HEK293T (cell line): ENCODE data around the gene LCORL.

Experiments
- CTCF ChIA-PET: fragments of 350-600 bp; formaldehyde crosslinking; extraction: SDS; loops from one replicate; lab custom pipeline; 2021; ENCODE audit warnings: antibody characterized with exemption, inconsistent platforms; lab: Yijun Ruan, JAX
- POLR2A ChIA-PET: fragments of 350-600 bp; formaldehyde crosslinking; extraction: SDS; loops from one replicate; lab custom pipeline; 2020; ENCODE audit warnings: antibody characterized with exemption, inconsistent platforms; lab: Yijun Ruan, JAX
- DNase-seq: peaks from one replicate; pipeline ENCODE4 v3.0.0; 2012; ENCODE audit warnings: mixed read lengths; ENCODE audit errors: extremely low spot score
- ARNT ChIP-seq: fragments of 450-650 bp; IDR thresholded peaks from 2 replicates; pipeline ENCODE4 v1.6.1; 2017; ENCODE audit warnings: mild to moderate bottlenecking
- BHLHE40 ChIP-seq: fragments of 450-650 bp; IDR thresholded peaks from 2 replicates; pipeline ENCODE4 v1.6.1; 2016; ENCODE audit warnings: mild to moderate bottlenecking, moderate library complexity, borderline replicate concordance
- CTBP1 ChIP-seq: fragments of 450-650 bp; IDR thresholded peaks from 2 replicates; pipeline ENCODE4 v1.6.1; 2016; ENCODE audit warnings: borderline replicate concordance
- FOXK2 ChIP-seq: fragments of 450-650 bp; IDR thresholded peaks from 2 replicates; pipeline ENCODE4 v1.6.1; 2016; ENCODE audit warnings: mild to moderate bottlenecking
- FOXM1 ChIP-seq: fragments of 450-650 bp; IDR thresholded peaks from 2 replicates; pipeline ENCODE4 v1.6.1; 2017; ENCODE audit warnings: mild to moderate bottlenecking, borderline replicate concordance
- HDGF ChIP-seq: fragments of 450-650 bp; IDR thresholded peaks from 2 replicates; pipeline ENCODE4 v1.6.1; 2017; ENCODE audit warnings: antibody characterized with exemption, borderline replicate concordance
- L3MBTL2 ChIP-seq: fragments of 450-650 bp; conservative IDR thresholded peaks from 2 replicates; pipeline ENCODE4 v1.6.1; 2016; ENCODE audit warnings: mild to moderate bottlenecking
- LEF1 ChIP-seq: fragments of 450-650 bp; IDR thresholded peaks from 2 replicates; pipeline ENCODE4 v1.6.1; 2017; ENCODE audit warnings: mild to moderate bottlenecking, borderline replicate concordance
- NFRKB ChIP-seq: fragments of 450-650 bp; IDR thresholded peaks from 2 replicates; pipeline ENCODE4 v1.6.1; 2016; ENCODE audit warnings: mild to moderate bottlenecking, moderate library complexity
- PKNOX1 ChIP-seq: fragments of 450-650 bp; IDR thresholded peaks from 2 replicates; pipeline ENCODE4 v1.6.1; 2016
- SP1 ChIP-seq: fragments of 450-650 bp; IDR thresholded peaks from 2 replicates; pipeline ENCODE4 v1.6.1; 2017
- SUZ12 ChIP-seq: fragments of 450-650 bp; IDR thresholded peaks from 2 replicates; pipeline ENCODE4 v1.6.1; 2016; ENCODE audit warnings: mild to moderate bottlenecking
- TARDBP ChIP-seq: fragments of 450-650 bp; IDR thresholded peaks from 2 replicates; pipeline ENCODE4 v1.6.1; 2016
- ZNF384 ChIP-seq: fragments of 450-650 bp; IDR thresholded peaks from 2 replicates; pipeline ENCODE4 v1.6.1; 2016

The LCORL gene

DNA sequence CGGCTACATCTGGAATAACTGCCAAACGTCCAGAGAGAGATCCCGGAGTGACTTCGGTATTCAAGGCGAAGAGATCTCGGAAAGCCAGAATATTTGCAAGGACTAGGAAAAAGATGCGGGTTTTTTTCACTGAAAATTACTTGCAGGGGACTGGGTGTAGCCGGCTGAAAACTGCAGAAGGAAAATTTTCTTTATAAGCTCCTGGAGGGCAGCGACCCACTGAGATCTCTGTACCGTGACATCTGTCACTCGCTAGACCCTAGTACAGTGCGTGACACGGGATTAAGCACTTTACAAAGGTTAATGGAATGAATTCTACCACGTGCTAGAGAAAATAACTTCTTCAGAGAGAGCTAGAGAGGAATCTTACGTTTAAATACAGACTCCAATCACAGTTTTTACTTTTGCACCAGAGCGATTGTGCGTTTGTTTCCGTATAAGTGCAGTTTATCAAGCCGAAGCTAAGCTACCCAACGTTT is 1.1 kb upstream of the LCORL start:
- TF ChIP-seq PKNOX1 = 0 out of 2 replicates have a peak, but pooled peaks have one; percentile 1
- TF ChIP-seq LEF1 = no peak
- POLR2A ChIA-PET = interaction anchor here (0.5 kb wide), 1 partner anchor 564 kb away, joined by 3 read pairs; no protein-coding TSS in a partner anchor
- CTCF ChIA-PET = no interaction called here
- DNase-seq = peak; percentile 12

GRCh38 chr4:18021470-18021719 is 160 bp downstream of the LCORL start:
- TF ChIP-seq HDGF = no peak
- no peak for TF ChIP-seq L3MBTL2
- no peak for TF ChIP-seq CTBP1
- TF ChIP-seq FOXK2 = no peak
- TF ChIP-seq BHLHE40 = no peak
- no peak for TF ChIP-seq NFRKB
- TF ChIP-seq SUZ12 = no peak
- TF ChIP-seq FOXM1 = no peak
- no peak for TF ChIP-seq PKNOX1
- ChIA-PET CTCF (interaction anchor here (0.5 kb wide), 1 partner anchor 47 kb away, joined by 3 read pairs; no protein-coding TSS in a partner anchor), POLR2A (interaction anchor here (0.9 kb wide), 1 partner anchor 10 kb away, joined by 3 read pairs; no protein-coding TSS in a partner anchor)
- peak; percentile 42 for DNase-seq

DNA sequence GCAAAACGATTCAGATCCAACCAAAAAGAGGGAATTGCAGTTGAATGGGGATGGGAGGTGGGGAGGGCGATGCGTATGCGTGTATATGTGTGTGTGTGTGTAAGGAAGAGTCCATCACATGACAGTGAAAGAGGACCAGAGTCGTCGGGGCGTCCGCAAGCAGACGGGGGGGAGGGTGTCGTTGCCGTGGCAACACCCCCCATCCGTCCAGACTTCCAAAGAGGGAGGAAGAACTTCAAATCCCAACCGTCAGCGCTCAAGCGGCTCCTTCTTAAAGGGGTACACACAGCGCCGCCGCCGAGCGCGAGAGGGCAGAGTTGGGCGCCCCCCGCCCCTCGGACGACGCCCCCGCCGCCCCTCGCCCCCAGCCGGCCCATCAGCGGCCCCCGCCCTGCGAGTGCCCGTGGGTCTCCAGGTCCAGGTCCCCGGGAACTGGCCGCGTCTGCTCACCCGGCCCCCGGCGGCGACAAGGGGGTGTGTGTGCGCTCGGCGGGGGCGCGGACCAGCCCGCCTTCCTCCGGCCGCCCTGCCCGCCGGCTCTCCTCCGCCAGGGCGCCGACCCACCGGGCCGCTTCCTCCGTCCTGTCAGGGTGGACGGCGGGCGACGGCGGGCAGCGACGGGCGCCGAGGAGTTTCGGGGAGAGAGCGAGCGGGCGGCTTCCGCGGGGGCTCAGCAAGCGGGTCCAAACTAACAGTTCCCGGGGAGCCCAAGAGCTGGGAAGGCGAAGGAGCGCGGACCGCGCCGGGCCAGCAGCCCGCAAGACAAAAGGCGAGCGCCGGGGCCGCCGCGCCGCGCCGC is 685 bp downstream of the LCORL start:
- TF ChIP-seq FOXM1 (peak; percentile 74), PKNOX1 (no peak), SP1 (no peak)
- ChIA-PET POLR2A (interaction anchor here (0.9 kb wide), 1 partner anchor 10 kb away, joined by 3 read pairs; no protein-coding TSS in a partner anchor), CTCF (no interaction called here)
- DNase-seq = peak; percentile 73

GRCh38 chr4:18020145-18020670 is 1.3 kb downstream of the LCORL start:
- TF ChIP-seq CTBP1 = no peak
- CTCF ChIA-PET = interaction anchor here (0.6 kb wide), 2 partner anchors 40 to 223 kb away, joined by 3 to 4 read pairs; no protein-coding TSS in a partner anchor
- POLR2A ChIA-PET = no interaction called here
- DNase-seq = no peak

DNA sequence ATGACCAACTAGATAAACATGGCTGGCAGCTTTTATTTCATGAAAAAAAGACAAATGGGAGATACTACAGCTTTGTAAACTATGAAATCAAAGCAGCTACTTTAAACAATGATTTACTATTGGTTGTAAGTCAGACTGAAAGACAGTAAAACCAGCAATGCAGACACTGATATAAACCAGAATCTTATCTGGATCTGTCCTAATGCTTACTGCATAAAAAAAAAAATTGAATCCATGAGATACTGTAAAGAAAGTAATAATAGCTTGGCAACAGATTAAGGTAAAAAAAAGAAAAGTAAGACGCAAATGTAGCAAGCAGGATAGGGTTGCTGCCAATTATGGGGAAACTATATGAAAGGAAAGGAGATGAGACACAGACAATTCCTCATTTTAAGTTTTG is 7.3 kb downstream of the LCORL start:
- ChIA-PET CTCF (no interaction called here), POLR2A (no interaction called here)
- DNase-seq = no peak
- TF ChIP-seq HDGF (no peak), ZNF384 (no peak), PKNOX1 (no peak), TARDBP (no peak), NFRKB (no peak), SP1 (no peak)

GRCh38 chr4:18012807-18013462 is 8.6 kb downstream of the LCORL start:
- ChIA-PET POLR2A (interaction anchor here (0.5 kb wide), 1 partner anchor 18 kb away, joined by 3 read pairs; no protein-coding TSS in a partner anchor), CTCF (interaction anchor here (0.7 kb wide), 1 partner anchor 1186 kb away, joined by 3 read pairs; no protein-coding TSS in a partner anchor)
- no peak for DNase-seq
- TF ChIP-seq LEF1 (no peak), ZNF384 (no peak), CTBP1 (no peak), HDGF (no peak), ARNT (no peak), SP1 (no peak), NFRKB (no peak)
